NCI-H128 (cell line): ENCODE results near the gene RTN4RL1.
A peak's percentile ranks its signal among the peaks of the same experiment; 100 is the strongest.

Experiments used
- DNase-seq: peaks from one replicate; lab custom pipeline; 2025; ENCODE audit not compliant: unreplicated experiment; lab: John Stamatoyannopoulos, UW

Gene RTN4RL1, protein sequence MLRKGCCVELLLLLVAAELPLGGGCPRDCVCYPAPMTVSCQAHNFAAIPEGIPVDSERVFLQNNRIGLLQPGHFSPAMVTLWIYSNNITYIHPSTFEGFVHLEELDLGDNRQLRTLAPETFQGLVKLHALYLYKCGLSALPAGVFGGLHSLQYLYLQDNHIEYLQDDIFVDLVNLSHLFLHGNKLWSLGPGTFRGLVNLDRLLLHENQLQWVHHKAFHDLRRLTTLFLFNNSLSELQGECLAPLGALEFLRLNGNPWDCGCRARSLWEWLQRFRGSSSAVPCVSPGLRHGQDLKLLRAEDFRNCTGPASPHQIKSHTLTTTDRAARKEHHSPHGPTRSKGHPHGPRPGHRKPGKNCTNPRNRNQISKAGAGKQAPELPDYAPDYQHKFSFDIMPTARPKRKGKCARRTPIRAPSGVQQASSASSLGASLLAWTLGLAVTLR

DNA sequence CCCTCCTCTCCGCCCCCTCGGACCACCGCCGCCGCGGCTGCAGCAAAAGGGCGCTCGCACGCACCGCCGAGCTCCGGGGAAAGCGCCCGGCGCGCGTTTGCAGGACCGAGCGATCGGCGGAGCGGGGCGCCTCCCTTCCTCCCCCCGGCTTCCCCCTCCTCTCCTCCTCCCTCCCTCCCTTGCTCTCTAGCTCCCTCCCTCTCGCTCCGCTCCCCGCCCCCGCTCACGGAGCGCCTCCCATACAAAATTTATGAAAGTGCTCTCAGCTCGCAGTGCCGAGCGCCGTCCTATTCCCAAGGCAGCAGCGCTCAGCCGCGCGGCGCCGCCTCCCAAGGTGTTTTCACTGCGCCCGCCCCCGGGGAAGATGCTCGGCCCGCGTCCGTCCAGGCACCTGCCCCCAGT is at the start of gene RTN4RL1:
Gene RTN4RL1 (minus strand): TSS at position 115 of the 402 bp plus-strand sequence. CDS start 469 bp downstream, outside the sequence.
- DNase-seq: peak; percentile 39

DNA sequence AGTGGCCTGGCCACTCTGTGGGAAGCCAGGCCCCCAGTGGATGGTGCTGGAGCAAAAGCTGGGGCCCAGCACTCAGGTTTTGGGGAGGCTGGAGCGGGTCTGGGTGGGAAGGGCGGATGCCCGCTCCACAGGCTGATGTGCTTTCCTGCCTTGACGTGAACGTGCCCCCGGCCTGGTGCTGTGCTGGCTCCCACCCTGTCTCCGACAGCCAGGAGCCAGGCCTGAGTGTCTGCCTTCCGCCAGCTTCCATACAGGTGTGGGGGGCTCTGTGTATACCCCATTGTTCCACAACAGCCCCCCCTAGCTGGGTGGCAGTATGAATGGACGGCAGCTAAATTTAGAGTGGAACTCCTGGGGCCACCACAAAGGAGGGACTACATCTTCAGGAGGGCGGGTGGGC is 49.8 kb upstream of the RTN4RL1 start:
- DNase-seq: no peak

DNA sequence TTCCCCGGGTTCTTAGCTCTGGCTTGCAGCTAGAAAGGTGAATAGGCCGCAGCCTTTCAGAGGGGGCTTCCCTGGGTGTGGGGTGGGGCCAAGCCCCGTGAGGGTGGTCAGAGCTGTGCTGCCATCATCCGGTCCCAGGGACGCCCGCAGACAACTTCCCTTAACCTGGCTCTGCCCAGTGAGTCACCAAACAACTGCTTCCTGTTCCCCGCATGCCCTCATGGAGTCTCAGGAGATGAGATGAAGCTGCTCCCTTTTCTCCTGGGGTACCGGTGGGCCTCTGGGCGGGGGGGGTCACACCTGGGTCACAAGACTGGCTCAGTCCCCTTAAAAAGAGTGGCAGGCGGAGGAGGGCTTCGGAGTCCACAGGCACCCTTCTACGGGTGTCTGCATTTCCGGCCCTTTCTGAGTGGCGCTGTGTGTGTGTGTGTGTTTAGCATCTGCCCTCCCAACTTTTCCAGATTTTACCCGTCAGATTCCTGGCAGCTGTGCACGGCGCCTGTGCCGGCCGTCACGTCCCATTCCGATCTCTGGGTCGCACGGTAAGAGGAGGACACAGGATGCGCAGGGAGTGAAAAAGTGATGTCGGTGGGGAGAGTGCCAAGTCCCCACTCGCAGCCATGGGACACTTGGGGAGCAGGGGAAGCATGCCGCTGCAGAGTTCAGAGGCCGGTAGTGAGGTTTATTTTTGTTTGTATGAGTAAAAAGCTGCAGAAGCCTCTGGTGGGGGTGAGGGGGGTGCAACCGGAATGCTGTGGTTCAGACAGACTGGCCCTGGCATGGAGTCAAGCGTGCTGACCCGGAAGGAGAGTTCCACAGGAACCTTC is 46.5 kb upstream of the RTN4RL1 start:
- DNase-seq: no peak

DNA sequence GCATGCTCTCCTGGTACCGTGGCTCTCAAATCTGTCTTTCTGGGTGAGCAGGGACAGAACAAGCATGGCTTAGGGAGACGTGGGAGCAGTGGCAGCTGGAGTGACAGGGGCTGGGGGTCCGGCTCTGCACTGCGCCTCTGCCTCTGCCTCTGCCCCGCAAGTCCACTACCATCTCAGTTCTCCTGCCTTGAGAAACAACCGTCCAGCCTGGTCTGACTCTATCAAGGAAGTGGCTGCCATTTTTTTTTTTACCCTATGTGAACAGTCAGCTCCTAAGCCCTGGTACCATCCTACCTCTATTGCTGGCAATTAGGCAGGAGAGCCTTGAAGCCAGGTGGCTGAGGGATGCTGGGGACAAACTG is 45.9 kb upstream of the RTN4RL1 start:
- DNase-seq: no peak

DNA sequence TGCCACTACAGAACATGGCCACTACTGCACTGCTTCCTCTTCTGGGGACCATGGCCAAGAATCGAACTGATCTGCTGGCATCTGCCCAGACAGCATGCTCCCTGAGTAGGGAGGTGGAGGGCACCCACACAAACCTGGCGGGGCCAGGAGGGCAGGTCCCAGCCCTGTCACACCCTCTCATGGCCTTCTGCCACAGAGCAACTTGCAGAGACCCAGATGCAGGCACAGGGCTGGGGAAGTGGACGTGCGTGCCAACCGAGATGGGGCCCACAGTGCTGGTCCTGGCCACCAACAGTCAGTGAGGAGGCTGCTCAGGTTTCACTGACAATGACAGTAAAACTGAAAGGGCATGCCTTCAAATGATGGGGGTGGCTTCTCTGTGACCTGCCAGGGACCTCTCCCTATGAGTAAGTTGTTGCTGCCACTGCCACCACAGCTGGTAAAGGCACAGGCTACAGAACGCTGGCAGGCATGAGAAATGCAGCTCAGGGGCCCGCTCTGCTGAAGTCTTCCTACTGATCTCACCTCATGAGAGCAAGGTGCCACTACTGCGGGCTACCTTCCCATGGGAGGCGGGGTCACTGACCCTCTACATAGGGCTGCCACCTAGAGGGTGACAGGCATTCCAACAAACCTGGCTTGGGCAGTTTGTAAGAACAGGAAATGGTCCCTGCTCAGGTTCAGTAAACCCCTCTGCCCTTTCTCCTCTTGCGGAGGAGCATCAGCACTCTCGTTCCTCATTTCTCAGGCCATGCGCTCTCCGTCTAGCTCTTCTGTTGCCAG is 45.3 kb upstream of the RTN4RL1 start:
- no peak for DNase-seq

DNA sequence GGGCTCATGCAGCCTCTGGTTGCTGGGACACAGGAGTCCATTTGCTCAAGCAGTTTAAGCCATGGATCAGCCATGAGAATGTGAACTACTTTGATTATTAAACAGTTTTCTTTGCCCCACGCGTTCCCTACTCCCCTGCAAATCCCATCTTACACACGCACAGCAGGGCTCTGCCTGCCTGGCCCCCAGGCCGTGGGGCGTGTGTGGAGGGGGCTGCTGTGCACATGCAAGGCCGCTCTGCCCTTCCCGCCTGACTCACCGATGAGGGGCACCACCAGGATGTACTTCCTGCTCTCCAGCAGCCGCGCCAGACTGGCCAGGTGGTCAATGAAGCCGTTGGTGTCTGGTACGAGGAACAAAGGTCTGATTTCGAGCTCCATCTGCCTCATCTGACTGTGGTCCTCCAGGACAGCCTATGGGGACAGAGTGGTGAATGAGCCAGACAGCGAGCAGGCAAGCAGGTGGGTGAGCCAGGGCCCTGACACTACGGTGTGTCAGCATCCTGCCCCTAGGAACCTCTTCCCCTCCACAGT is 43.5 kb upstream of the RTN4RL1 start:
- no peak for DNase-seq

DNA sequence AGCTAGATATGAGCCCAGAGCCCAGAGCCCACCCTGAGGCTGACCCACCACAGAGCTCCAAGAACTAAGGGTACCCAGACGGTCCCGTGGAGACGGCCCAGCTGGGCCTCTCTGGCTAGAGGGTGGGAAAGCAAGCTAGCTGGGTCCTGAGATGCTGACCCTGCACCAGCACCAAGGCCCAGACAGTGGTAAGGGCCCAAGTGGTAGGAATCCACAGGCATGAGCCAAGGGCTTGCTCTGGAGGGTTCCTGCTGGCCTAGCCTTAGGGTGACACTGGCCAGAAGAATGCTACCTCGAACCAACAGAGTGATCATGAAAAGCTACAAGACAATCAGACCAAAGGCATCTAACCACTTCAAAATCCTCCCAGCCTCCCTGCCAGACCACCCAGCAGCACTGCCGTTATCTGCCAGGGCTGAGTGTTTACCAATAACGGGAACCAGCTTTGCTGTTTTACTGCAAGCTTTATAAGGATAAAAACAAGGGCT is 42.9 kb upstream of the RTN4RL1 start:
- DNase-seq: no peak

DNA sequence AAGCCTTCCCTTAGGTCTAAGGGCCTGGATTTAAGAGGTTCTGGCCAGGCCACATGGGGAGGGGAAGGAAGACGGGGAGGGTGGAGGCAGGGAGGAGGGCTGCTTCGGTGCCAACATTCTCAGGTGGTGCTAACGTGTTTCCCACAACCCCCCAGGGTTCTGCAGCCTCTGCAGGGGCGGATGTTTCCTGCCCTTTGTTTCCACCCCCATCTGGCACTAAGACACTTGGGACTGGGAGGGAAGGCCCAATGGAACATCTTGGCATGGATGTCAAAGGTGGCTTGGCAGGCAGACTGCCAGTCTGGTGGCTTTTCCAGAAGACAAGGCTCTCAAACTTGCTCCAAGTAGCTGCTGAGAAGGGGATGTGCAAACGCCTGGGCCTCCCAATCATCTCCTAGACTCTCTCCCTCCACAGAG is 42.5 kb upstream of the RTN4RL1 start:
- no peak for DNase-seq

DNA sequence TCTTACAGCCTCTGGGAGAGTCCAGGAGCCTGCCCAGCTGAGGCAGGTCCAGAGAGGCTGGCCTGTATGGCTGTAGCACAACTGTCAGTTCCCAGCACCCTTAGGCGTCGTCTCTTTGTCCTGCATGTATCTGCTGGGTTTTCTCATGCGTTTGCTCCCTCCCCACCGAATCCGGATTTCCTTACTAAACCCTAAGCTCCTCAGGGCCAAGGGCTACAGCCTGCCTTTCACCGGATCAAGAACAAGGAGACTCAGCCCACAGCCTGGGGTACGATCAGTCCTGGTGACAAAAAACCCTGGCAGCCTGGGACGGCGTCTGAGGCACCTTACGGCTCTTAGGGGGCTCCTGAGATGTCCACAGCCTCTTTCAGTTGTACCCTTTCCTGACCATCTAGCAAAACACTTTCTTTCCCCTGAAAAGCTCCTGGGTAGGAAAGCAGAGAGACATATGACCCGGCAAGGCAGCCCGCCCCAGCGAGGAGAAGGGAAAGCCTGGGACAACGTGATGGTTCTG is 42.0 kb upstream of the RTN4RL1 start:
- DNase-seq: no peak

DNA sequence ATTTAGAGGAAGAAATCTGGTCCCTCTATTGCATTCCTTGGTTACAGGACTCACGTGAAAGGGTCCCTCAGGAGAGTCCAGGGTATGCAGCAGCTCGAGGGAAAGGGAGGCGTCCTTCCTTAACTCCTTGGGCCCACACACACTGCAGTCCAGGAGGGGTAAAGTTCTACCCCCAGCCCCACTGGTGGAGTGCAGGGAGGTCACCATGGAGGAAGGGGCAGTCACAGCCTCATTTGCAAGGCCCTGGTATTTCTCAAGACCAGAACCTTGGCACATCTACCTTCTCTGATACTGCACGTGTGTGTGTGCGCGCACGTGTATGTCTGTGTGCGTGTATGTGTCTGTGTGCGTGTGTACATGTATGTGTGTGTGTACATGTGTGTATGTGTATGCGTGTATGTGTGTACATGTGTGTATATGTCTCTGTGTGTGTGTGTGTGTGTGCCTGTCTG is 40.8 kb upstream of the RTN4RL1 start:
- no peak for DNase-seq

DNA sequence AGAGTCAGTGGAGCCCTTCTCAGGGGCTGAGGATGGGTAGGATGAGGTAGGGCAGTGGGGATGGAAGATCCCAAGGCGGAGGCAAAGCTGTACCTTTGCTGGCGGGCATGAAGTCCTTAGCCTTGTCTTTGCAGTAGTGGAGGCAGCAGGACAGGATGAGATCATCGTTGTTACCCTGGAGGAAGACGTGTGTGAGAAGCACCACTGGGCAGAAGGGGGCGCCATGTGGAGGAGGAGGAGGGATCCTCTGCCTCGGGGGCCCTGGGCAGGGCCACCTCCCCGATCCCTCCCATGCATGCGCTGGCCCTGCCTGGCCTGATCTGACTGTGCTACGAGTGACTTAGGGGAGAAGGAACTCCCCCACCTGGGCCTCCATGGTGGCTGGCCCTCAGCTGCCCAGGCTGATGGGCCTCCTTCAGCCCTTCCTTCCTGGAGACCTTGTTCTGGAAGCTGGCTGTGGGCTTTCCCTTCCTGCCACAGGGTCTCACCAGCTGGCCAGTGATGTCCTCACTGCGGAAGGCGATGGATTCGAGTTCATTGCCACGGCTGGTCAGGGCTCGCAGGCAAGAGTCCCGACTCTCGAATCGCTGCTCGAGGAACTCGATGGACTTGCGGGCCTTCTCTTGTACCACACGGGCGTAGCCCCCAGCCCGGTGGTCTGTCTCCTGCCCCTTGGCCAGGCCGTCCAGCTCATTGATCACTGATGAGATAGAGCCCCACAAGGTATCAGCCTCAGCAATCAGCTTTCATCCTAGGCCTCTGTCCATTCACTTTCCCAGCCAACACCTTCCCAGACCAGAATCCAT is 40.0 kb upstream of the RTN4RL1 start:
- DNase-seq: no peak

DNA sequence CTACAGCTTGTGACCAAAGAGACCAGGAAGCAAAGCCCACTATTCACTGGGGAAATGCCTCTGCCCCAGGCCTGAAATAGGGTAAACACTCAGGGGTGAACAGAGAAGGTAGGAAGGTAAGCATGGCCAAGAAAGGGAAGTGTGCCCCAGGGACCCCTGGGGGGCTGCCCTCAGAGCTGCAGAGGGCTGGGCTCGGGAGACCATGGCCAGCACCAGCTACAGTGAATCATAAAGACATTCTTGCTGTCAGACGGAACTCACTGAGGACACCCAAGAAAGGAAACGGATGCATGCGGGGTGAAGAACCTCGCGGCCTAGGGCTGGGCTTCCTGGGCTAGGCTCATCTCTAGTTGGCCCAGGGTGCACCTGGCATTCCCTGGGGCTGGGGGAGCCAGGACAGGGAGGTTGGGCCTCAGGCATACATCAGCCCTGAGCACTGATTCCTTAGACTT is 39.4 kb upstream of the RTN4RL1 start:
- DNase-seq: no peak

DNA sequence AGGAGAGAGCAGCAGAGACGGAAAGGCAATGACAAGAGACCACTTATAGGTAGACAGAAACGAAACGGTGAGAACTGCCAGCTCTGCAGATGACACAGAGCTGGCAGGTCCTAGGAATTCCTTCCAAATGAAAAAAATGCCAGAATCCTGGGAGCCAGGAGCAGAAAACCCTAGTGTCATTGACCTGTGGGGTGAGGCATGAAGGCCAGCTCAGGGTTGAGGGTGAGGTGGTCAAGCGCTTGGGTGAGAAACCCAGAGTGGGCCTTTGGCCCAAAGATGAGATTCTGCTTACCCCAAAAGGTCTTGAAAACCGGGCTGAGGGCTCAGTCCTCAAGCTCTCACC is 39.0 kb upstream of the RTN4RL1 start:
- DNase-seq: no peak

DNA sequence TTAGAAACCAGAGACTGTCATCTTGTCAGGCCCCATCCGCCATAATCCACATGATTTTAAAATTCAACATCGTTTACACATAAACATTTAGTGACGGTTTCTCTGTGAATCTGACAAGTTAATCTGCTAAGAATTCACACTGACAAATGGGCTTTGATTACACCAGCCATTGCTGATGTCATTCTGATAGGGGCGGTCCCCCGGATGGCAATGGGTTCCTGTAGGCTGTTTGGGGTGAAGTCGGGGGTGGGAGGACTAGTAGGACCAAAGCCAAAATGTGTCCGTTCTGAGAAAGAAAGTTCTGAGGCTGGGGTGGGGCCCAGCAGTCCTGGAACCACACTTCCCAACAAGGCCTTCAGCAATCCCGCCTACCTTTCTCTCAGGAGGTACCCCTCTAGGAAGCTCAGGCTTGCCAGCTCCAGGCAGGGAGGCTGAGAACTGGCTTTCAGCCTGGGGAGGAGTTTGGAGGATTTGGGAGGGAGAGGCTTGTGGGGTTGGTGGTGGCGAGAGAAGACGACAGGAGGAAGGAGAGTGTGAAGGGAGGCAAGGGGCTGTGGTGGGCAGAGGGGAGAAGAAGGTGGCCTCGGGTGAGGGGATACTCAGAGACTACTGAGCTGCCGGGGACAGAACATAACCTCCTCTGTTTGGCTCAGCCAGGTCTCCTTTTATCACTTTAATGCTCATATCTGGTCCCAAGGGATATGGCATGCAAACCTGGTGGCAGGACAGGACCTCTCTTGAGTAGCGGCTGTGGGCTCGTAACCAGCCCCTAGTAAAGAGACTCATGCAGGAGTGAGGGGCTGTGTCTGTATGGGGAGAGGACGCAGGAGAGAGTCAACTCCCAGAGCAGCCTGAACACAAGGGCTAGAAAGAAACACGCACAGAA is 38.4 kb upstream of the RTN4RL1 start:
- DNase-seq: no peak

DNA sequence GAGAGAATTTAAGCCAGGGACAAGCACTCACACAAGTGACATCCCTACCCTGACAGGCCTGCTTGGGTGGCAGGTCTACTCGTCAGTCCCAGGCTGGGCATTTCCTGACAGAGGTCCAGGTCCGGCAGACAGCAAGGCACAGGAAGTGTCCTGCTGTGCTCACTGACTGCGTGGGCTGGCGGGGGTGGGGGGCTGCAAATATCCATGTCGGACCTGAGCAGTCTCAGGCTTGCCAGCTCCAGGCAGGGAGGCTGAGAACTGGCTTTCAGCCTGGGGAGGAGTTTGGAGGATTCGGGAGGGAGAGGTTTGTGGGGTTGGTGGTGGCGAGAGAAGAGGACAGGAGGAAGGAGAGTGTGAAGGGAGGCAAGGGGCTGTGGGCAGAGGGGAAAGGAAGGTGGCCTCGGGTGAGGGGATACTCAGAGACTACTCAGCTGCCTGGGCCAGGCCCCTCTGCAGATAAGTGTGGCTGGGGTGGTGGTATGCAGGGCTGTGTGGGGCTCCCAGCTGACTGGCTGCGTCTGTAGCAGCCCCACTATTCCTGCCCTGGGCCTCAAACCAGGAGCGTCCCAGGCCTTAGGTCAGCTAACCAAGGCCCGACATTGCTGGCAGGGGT is 37.5 kb upstream of the RTN4RL1 start:
- DNase-seq: no peak

DNA sequence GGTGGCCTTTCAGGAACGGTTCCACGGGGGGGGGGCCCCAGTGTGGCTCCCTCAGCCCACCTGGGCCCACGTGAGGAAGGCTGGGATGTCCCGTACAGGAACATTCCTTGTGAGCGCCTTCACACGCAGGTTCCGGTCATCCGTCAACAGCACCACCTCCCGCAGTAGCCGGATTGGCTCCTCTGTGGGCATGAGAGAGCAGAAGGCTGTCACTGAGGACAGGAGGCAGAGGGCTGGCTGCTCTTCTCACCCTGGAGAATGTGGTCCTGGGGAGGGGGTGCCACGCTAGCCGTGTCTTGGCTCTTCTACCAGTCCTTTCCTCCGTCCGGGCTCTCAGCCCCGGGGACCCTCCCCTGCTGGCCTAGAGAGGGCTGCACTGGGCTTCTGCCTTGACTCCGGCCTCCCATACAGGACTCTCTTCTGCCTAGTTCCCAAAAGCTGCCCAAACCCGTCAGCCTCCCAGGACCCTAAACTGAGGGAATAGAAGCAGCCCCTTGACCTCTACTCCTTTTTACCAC is 36.4 kb upstream of the RTN4RL1 start:
- no peak for DNase-seq

DNA sequence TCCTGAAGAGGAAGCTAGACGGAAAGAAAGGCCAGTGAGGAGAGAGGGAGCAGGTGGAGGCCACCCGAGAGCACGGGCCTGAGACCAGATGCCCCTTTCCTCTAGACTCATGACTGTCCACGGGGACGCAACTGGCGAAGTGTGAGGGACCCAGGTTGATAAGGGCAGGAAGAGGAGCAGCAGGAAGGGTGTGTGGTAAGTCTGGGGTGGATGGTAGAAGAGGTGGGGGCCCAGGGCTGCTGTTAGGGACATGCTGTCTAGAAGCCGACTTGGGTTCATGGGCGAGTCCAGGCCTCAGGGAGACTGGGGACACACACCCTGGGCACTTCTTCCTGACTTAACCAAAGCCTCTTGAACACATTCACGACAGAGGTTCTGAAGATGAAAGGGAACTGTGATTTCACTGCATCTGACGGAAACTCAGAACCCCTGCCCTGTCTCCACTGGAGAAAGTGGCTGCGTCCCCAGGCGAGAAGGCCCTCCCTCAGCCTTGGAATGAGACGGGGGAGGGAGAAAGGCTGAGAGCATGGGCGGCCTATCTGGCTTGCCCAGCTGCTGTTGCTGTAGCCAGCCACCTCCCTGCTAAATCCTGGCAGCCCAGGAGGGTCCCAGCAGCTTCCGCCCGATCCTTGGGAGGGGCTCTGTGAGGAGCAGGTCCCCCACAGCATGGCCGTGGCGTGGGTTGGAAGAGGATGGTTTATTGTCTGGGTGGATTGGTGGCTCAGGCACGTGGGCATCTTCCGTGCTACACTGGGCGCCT is 35.7 kb upstream of the RTN4RL1 start:
- DNase-seq: no peak

DNA sequence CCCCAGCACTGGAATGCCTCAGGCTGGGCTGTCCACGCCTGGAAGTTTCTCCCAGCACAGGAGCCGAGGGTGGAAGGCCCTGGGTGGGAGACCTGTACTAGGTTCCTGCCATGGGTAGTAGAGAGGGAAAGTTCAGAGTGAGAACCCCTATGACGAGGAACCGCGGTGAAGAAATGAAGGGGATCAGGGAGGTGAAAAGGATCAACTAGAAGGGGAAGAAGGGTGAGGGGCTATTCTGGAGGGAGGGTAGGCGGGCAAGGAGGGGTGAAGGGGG is 35.2 kb upstream of the RTN4RL1 start:
- DNase-seq: no peak
